ENCODE results near the gene EHHADH.

DNA sequence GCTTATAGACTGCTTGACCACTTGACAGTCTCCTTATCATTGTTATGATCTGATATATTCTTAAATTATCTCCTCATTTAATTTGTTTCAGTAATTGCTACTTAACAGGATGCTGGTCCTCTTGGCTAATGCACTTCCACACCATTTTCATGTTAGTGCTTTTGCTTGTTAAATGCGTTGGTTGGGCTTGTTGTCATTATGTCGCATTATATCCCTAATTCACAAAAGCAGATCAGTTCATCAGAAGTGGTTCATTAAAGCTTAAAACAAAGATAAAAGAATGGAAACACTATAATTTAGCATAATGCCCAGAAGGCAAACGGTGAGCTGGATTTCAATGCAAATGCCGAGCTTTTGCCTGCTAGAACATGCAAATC is 17.1 kb upstream of the EHHADH start:
- TF ChIP-seq, protein P1, sequence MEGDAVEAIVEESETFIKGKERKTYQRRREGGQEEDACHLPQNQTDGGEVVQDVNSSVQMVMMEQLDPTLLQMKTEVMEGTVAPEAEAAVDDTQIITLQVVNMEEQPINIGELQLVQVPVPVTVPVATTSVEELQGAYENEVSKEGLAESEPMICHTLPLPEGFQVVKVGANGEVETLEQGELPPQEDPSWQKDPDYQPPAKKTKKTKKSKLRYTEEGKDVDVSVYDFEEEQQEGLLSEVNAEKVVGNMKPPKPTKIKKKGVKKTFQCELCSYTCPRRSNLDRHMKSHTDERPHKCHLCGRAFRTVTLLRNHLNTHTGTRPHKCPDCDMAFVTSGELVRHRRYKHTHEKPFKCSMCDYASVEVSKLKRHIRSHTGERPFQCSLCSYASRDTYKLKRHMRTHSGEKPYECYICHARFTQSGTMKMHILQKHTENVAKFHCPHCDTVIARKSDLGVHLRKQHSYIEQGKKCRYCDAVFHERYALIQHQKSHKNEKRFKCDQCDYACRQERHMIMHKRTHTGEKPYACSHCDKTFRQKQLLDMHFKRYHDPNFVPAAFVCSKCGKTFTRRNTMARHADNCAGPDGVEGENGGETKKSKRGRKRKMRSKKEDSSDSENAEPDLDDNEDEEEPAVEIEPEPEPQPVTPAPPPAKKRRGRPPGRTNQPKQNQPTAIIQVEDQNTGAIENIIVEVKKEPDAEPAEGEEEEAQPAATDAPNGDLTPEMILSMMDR (IDR thresholded peaks at IDR 0.05) = no peak
- TF ChIP-seq POLR2A (IDR thresholded peaks at IDR 0.05) = no peak

All from thyroid gland (tissue), 4 donors.